ENCODE measurements around the gene ADGB. TPM values are rescaled to one million over a fixed set of nuclear protein-coding genes. Genes with fewer than 3 reads are reported as not detected.

Gene ADGB
- total RNA-seq, 1 experiment from 2014 or later = not detected

GRCh38 chr6:146613947-146614346, 15.2 kb downstream of the ADGB start:
- no peaks in the 10 kb centered on the region for H3K9me2 ChIP-seq (ENCODE audit: insufficient read depth)
- H3K9ac ChIP-seq (ENCODE audit: low read length) = no peak overlapping the region
- H3K4me3 ChIP-seq (replicated peaks in 1 of 2; ENCODE audit: low read depth in 1 of 2, low read length in 2 of 2) = no peak overlapping the region
- no peaks in the 10 kb centered on the region for H3K79me2 ChIP-seq (ENCODE audit: insufficient read depth, low read length)
- no peak for ATAC-seq
- H3K4me2 ChIP-seq (ENCODE audit: low read length) = no peak overlapping the region
- no peaks in the 10 kb centered on the region for H3K36me3 ChIP-seq (ENCODE audit: control insufficient read depth in 1 of 2, insufficient read depth in 2 of 2, low read length in 2 of 2)
- DNase-seq (ENCODE audit: low read depth, low spot score) = no peak
- TF ChIP-seq EGR1 (IDR thresholded peaks at IDR 0.05; ENCODE audit: low read depth) (no peak), CTCF (IDR thresholded peaks at IDR 0.05 in 2 of 3, conservative IDR thresholded peaks at IDR 0.05 in 1 of 3; ENCODE audit: borderline replicate concordance in 1 of 3, insufficient read depth in 1 of 3, low read depth in 2 of 3, low read length in 2 of 3) (no peak), FOSL1 (IDR thresholded peaks at IDR 0.05; ENCODE audit: low read depth) (no peak), ZNF274 (IDR thresholded peaks at IDR 0.05; ENCODE audit: low read depth, low read length) (no peak), POLR2AphosphoS5 (IDR thresholded peaks at IDR 0.05; ENCODE audit: low read depth, low read length) (no peak), EZH2 (IDR thresholded peaks at IDR 0.05) (no peak), SRF (IDR thresholded peaks at IDR 0.05; ENCODE audit: low read depth) (no peak)
- intact Hi-C loops (cut with micrococcal nuclease) = no loop called here
- no peak overlapping the region for H2AFZ ChIP-seq (ENCODE audit: low read depth, low read length, poor library complexity, severe bottlenecking)
- H3K27me3 ChIP-seq (ENCODE audit: insufficient read depth, low read length) = no peaks in the 10 kb centered on the region
- no peak overlapping the region for H3K27ac ChIP-seq (ENCODE audit: low read depth, low read length)
- H3K9me3 ChIP-seq (ENCODE audit: control insufficient read depth in 1 of 2, insufficient read depth in 1 of 2, low read depth in 1 of 2, low read length in 2 of 2) = no peaks in the 10 kb centered on the region
- CTCF ChIA-PET = no interaction called here
- POLR2A ChIA-PET = no interaction called here
- H3K4me1 ChIP-seq (ENCODE audit: control insufficient read depth in 1 of 2, insufficient read depth in 2 of 2, low read length in 2 of 2) = no peaks in the 10 kb centered on the region
- RAD21 ChIA-PET (ENCODE audit: low non-redundant PET in 1 of 2, low total read pairs in 2 of 2, uncharacterized antibody in 2 of 2, unreplicated experiment in 2 of 2) = no interaction called here
- H4K20me1 ChIP-seq (ENCODE audit: insufficient read depth) = no peaks in the 10 kb centered on the region
- no TSS peak for BruUV-seq (replicated peaks)

DNA sequence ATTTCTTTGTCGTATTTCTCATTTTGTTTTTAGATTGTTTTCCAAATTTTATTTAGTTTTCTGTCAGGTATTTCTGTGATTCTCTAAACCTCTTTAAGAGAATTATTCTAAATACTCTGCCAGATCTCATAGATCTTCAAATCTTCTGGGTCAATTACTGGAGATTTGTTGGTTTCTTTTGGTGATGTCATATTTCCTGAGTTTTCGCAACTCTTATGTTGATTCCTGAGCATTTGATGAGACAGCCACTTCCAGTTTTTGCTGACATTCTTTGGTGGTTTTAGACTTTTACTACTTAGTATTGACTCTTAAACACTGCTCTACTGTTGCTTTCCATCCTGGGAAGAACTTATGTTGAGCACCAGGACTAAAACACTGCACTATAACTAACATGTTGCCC, 21.9 kb downstream of the ADGB start:
- Histone ChIP-seq H2AFZ (ENCODE audit: low read depth, low read length, poor library complexity, severe bottlenecking) (no peak overlapping the region), H3K9me3 (ENCODE audit: control insufficient read depth in 1 of 2, insufficient read depth in 1 of 2, low read depth in 1 of 2, low read length in 2 of 2) (no peaks in the 10 kb centered on the region), H3K4me3 (replicated peaks in 1 of 2; ENCODE audit: low read depth in 1 of 2, low read length in 2 of 2) (no peak overlapping the region), H3K27me3 (ENCODE audit: insufficient read depth, low read length) (no peaks in the 10 kb centered on the region), H3K4me2 (ENCODE audit: low read length) (no peak overlapping the region), H3K36me3 (ENCODE audit: control insufficient read depth in 1 of 2, insufficient read depth in 2 of 2, low read length in 2 of 2) (no peaks in the 10 kb centered on the region), H3K27ac (ENCODE audit: low read depth, low read length) (no peak overlapping the region), H3K4me1 (ENCODE audit: control insufficient read depth in 1 of 2, insufficient read depth in 2 of 2, low read length in 2 of 2) (no peaks in the 10 kb centered on the region), H3K79me2 (ENCODE audit: insufficient read depth, low read length) (no peaks in the 10 kb centered on the region), H4K20me1 (ENCODE audit: insufficient read depth) (no peaks in the 10 kb centered on the region), H3K9me2 (ENCODE audit: insufficient read depth) (no peaks in the 10 kb centered on the region), H3K9ac (ENCODE audit: low read length) (no peak overlapping the region)
- CTCF ChIA-PET = no interaction called here
- no peak for ATAC-seq
- DNase-seq (ENCODE audit: low read depth, low spot score) = no peak
- POLR2A ChIA-PET = no interaction called here
- BruUV-seq (replicated peaks) = no TSS peak
- RAD21 ChIA-PET (ENCODE audit: low non-redundant PET in 1 of 2, low total read pairs in 2 of 2, uncharacterized antibody in 2 of 2, unreplicated experiment in 2 of 2) = no interaction called here
- intact Hi-C loops (cut with micrococcal nuclease) = no loop called here
- TF ChIP-seq CEBPB (IDR thresholded peaks at IDR 0.05; ENCODE audit: low read depth) (no peak), RAD21 (IDR thresholded peaks at IDR 0.05; ENCODE audit: low read depth) (no peak), EZH2 (IDR thresholded peaks at IDR 0.05) (no peak), JUND (IDR thresholded peaks at IDR 0.05) (no peak), SIN3A (IDR thresholded peaks at IDR 0.05; ENCODE audit: low read depth) (no peak), ZBTB33 (IDR thresholded peaks at IDR 0.05; ENCODE audit: extremely low read depth, insufficient replicate concordance, low read length) (no peak), CBX3 (IDR thresholded peaks at IDR 0.05; ENCODE audit: low read depth) (no peak), SRF (IDR thresholded peaks at IDR 0.05; ENCODE audit: low read depth) (no peak), TCF7L2 (IDR thresholded peaks at IDR 0.05; ENCODE audit: borderline replicate concordance, extremely low read depth, insufficient read depth, insufficient read length) (no peak), YY1 (IDR thresholded peaks at IDR 0.05; ENCODE audit: extremely low read depth, insufficient replicate concordance, low read depth, low read length) (no peak), SP1 (IDR thresholded peaks at IDR 0.05; ENCODE audit: low read depth) (no peak), ZFX (IDR thresholded peaks at IDR 0.05) (no peak)
- TF ChIP-seq, protein P1, sequence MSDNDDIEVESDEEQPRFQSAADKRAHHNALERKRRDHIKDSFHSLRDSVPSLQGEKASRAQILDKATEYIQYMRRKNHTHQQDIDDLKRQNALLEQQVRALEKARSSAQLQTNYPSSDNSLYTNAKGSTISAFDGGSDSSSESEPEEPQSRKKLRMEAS (IDR thresholded peaks at IDR 0.05) = no peak

Measured in HCT116 (cell line).